IPS-20b (cell line): ENCODE results near the gene SMIM41.

Experiments
- H3K27ac ChIP-seq: one replicate; pipeline ENCODE4 v1.5.1; 2013; ENCODE audit warnings: low read length
- H3K27me3 ChIP-seq: 2 replicates; pipeline ENCODE4 v1.6.1; 2013; ENCODE audit warnings: mild to moderate bottlenecking, low read length, inconsistent platforms; ENCODE audit not compliant: insufficient read depth
- H3K36me3 ChIP-seq: 2 replicates; pipeline ENCODE4 v1.6.1; 2013; ENCODE audit warnings: low read depth, mild to moderate bottlenecking, inconsistent platforms, low read length, moderate library complexity; ENCODE audit not compliant: insufficient read depth
- H3K4me1 ChIP-seq: 2 replicates; pipeline ENCODE4 v1.6.1; 2013; ENCODE audit warnings: mild to moderate bottlenecking, control low read depth, inconsistent platforms, low read length, moderate library complexity; ENCODE audit not compliant: insufficient read depth
- H3K4me3 ChIP-seq: 2 replicates; pipeline ENCODE4 v1.5.1; 2013; ENCODE audit warnings: mild to moderate bottlenecking, low read length, inconsistent platforms
- H3K9ac ChIP-seq: 2 replicates; pipeline ENCODE4 v1.6.1; 2013; ENCODE audit warnings: low read depth, mild to moderate bottlenecking, inconsistent platforms, low read length, moderate library complexity
- H3K9me3 ChIP-seq: 2 replicates; pipeline ENCODE4 v1.6.1; 2013; ENCODE audit warnings: mild to moderate bottlenecking, low read depth, low read length, inconsistent platforms; ENCODE audit not compliant: insufficient read depth

Gene SMIM41

GRCh38 chr12:52084491-52085231 is 5.2 kb downstream of the SMIM41 start:
- Histone ChIP-seq H3K4me1 (no peaks in the 10 kb centered on the region; the same call in 1 of the 2 replicates), H3K9me3 (no peaks in the 10 kb centered on the region), H3K36me3 (no peaks in the 10 kb centered on the region), H3K27me3 (no peaks in the 10 kb centered on the region), H3K9ac (no peak overlapping the region), H3K4me3 (no peak overlapping the region), H3K27ac (no peak overlapping the region)

- no peak overlapping the region for H3K9ac ChIP-seq
- no peak overlapping the region for H3K27ac ChIP-seq
- H3K27me3 ChIP-seq = no peaks in the 10 kb centered on the region
- H3K4me3 ChIP-seq = no peak overlapping the region
- no peaks in the 10 kb centered on the region; the same call in 1 of the 2 replicates for H3K4me1 ChIP-seq
- no peaks in the 10 kb centered on the region for H3K9me3 ChIP-seq
- H3K36me3 ChIP-seq = no peaks in the 10 kb centered on the region
Measured at GRCh38 chr12:52085682-52086180, 6.2 kb downstream of the SMIM41 start.

- Histone ChIP-seq H3K4me3 (no peak overlapping the region), H3K36me3 (no peaks in the 10 kb centered on the region), H3K9me3 (no peaks in the 10 kb centered on the region), H3K27ac (no peak overlapping the region), H3K27me3 (no peaks in the 10 kb centered on the region), H3K4me1 (no peaks in the 10 kb centered on the region; the same call in 1 of the 2 replicates), H3K9ac (no peak overlapping the region)
Measured at GRCh38 chr12:52086366-52086765, 6.9 kb downstream of the SMIM41 start.

- no peaks in the 10 kb centered on the region for H3K27me3 ChIP-seq
- H3K4me1 ChIP-seq = no peaks in the 10 kb centered on the region; the same call in 1 of the 2 replicates
- H3K9ac ChIP-seq = no peak overlapping the region
Measured at GRCh38 chr12:52086944-52087835, 7.7 kb downstream of the SMIM41 start.

GRCh38 chr12:52087961-52088820 is 8.7 kb downstream of the SMIM41 start:
- H3K27me3 ChIP-seq = no peaks in the 10 kb centered on the region
- no peak overlapping the region for H3K4me3 ChIP-seq
- H3K27ac ChIP-seq = no peak overlapping the region
- no peaks in the 10 kb centered on the region for H3K4me1 ChIP-seq
- no peaks in the 10 kb centered on the region for H3K36me3 ChIP-seq
- H3K9ac ChIP-seq = no peak overlapping the region
- H3K9me3 ChIP-seq = no peaks in the 10 kb centered on the region

More at GRCh38 chr12:52086944-52087835, 7.7 kb downstream of the SMIM41 start:
- no peaks in the 10 kb centered on the region for H3K36me3 ChIP-seq
- H3K9me3 ChIP-seq = no peaks in the 10 kb centered on the region
- no peak overlapping the region for H3K27ac ChIP-seq
- no peak overlapping the region for H3K4me3 ChIP-seq

GRCh38 chr12:52089491-52089890 is 10.0 kb downstream of the SMIM41 start:
- H3K9ac ChIP-seq = no peak overlapping the region
- no peaks in the 10 kb centered on the region for H3K9me3 ChIP-seq
- no peaks in the 10 kb centered on the region for H3K27me3 ChIP-seq
- H3K4me3 ChIP-seq = no peak overlapping the region
- H3K27ac ChIP-seq = no peak overlapping the region
- no peaks in the 10 kb centered on the region for H3K4me1 ChIP-seq
- H3K36me3 ChIP-seq = no peaks in the 10 kb centered on the region

GRCh38 chr12:52090291-52090690 is 10.8 kb downstream of the SMIM41 start:
- no peak overlapping the region for H3K9ac ChIP-seq

GRCh38 chr12:52091061-52091460 is 11.6 kb downstream of the SMIM41 start:
- Histone ChIP-seq H3K9ac (no peak overlapping the region), H3K27me3 (no peaks in the 10 kb centered on the region), H3K9me3 (no peaks in the 10 kb centered on the region), H3K4me3 (no peak overlapping the region), H3K36me3 (no peaks in the 10 kb centered on the region), H3K27ac (no peak overlapping the region), H3K4me1 (no peaks in the 10 kb centered on the region)

More at GRCh38 chr12:52090291-52090690, 10.8 kb downstream of the SMIM41 start:
- Histone ChIP-seq H3K9me3 (no peaks in the 10 kb centered on the region), H3K27ac (no peak overlapping the region), H3K36me3 (no peaks in the 10 kb centered on the region), H3K4me3 (no peak overlapping the region), H3K4me1 (no peaks in the 10 kb centered on the region), H3K27me3 (no peaks in the 10 kb centered on the region)

GRCh38 chr12:52091869-52092268 is 12.4 kb downstream of the SMIM41 start:
- no peak overlapping the region for H3K4me3 ChIP-seq
- H3K27me3 ChIP-seq = no peaks in the 10 kb centered on the region; the same call in 1 of the 2 replicates
- no peaks in the 10 kb centered on the region for H3K4me1 ChIP-seq
- H3K36me3 ChIP-seq = no peaks in the 10 kb centered on the region
- H3K9me3 ChIP-seq = no peaks in the 10 kb centered on the region
- H3K27ac ChIP-seq = no peak overlapping the region
- H3K9ac ChIP-seq = no peak overlapping the region

GRCh38 chr12:52093346-52093745 is 13.8 kb downstream of the SMIM41 start:
- H3K36me3 ChIP-seq = no peaks in the 10 kb centered on the region
- H3K27me3 ChIP-seq = no peaks in the 10 kb centered on the region; the same call in 1 of the 2 replicates
- no peak overlapping the region for H3K27ac ChIP-seq
- H3K4me1 ChIP-seq = no peaks in the 10 kb centered on the region
- H3K9ac ChIP-seq = no peak overlapping the region
- no peaks in the 10 kb centered on the region for H3K9me3 ChIP-seq
- H3K4me3 ChIP-seq = no peak overlapping the region
